Neuronal stem cell (in vitro differentiated cells): ENCODE results near the gene TBC1D25.

ENCODE experiments used
- DNase-seq: peaks from one replicate; pipeline ENCODE4 v3.0.0-alpha.2; 2013; ENCODE audit warnings: low spot score
- H2AFZ ChIP-seq: one replicate; pipeline ENCODE4 v1.6.1; 2013; ENCODE audit warnings: mild to moderate bottlenecking, low read length, inconsistent platforms
- H2AK5ac ChIP-seq: 2 replicates; pipeline ENCODE4 v1.6.1; 2013; ENCODE audit warnings: low read depth, mild to moderate bottlenecking, inconsistent platforms, low read length, moderate library complexity, mixed read lengths
- H2BK120ac ChIP-seq: 2 replicates; pipeline ENCODE4 v1.6.1; 2013; ENCODE audit warnings: low read depth, mild to moderate bottlenecking, inconsistent platforms, low read length, moderate library complexity, mixed read lengths
- H2BK12ac ChIP-seq: one replicate; pipeline ENCODE4 v1.6.1; 2013; ENCODE audit warnings: low read length, inconsistent platforms
- H2BK15ac ChIP-seq: 2 replicates; pipeline ENCODE4 v1.6.1; 2013; ENCODE audit warnings: mild to moderate bottlenecking, low read length, inconsistent platforms, mixed read lengths
- H2BK5ac ChIP-seq: one replicate; pipeline ENCODE4 v1.6.1; 2013; ENCODE audit warnings: inconsistent platforms, mild to moderate bottlenecking, low read length, moderate library complexity
- H3K14ac ChIP-seq: one replicate; pipeline ENCODE4 v1.6.1; 2013; ENCODE audit warnings: low read length, inconsistent platforms
- H3K18ac ChIP-seq: 2 replicates; pipeline ENCODE4 v1.6.1; 2013; ENCODE audit warnings: low read length, inconsistent platforms
- H3K23ac ChIP-seq: 2 replicates; pipeline ENCODE4 v1.6.1; 2013; ENCODE audit warnings: low read depth, mild to moderate bottlenecking, mixed read lengths, low read length, inconsistent platforms; ENCODE audit not compliant: poor library complexity
- H3K27ac ChIP-seq: replicated peaks from 3 replicates; pipeline ENCODE4 v1.5.1; 2013; ENCODE audit warnings: low read length, inconsistent platforms
- H3K27me3 ChIP-seq, 3 experiments: 2 replicates each; pipeline ENCODE4 v1.6.1; 2013; ENCODE audit warnings: low read length in 3 of 3, mild to moderate bottlenecking in 2 of 3, inconsistent platforms in 1 of 3, low read depth in 1 of 3, mixed read lengths in 1 of 3, moderate library complexity in 1 of 3; ENCODE audit not compliant: control insufficient read depth in 3 of 3, insufficient read depth in 3 of 3
- H3K36me3 ChIP-seq, 2 donors: replicated peaks in 1 of 2; 2 replicates each; pipeline ENCODE4 v1.6.1; 2013; ENCODE audit warnings: low read length in 2 of 2; ENCODE audit not compliant: control insufficient read depth in 2 of 2, insufficient read depth in 2 of 2
- H3K4ac ChIP-seq: 2 replicates; pipeline ENCODE4 v1.6.1; 2013; ENCODE audit warnings: inconsistent platforms, mild to moderate bottlenecking, low read length, moderate library complexity
- H3K4me1 ChIP-seq, 2 donors: 1 replicate in 1 of 2; 2 replicates in 1 of 2; pipeline ENCODE4 v1.6.1; 2013; ENCODE audit warnings: low read length in 2 of 2, low read depth in 1 of 2; ENCODE audit not compliant: control insufficient read depth in 2 of 2, insufficient read depth in 1 of 2
- H3K4me2 ChIP-seq: one replicate; pipeline ENCODE4 v1.6.1; 2013; ENCODE audit warnings: mild to moderate bottlenecking, low read length, inconsistent platforms; ENCODE audit not compliant: insufficient read depth, poor library complexity, severe bottlenecking
- H3K4me3 ChIP-seq, 2 donors: 2 replicates each; pipeline ENCODE4 v1.5.1; 2013; ENCODE audit warnings: low read length in 2 of 2, mild to moderate bottlenecking in 2 of 2, inconsistent platforms in 1 of 2, moderate library complexity in 1 of 2
- H3K79me1 ChIP-seq: one replicate; pipeline ENCODE4 v1.6.1; 2013; ENCODE audit warnings: low read depth, mild to moderate bottlenecking, inconsistent platforms, low read length, moderate library complexity
- H3K9ac ChIP-seq: one replicate; pipeline ENCODE4 v1.6.1; 2013; ENCODE audit warnings: mild to moderate bottlenecking, low read depth, low read length, inconsistent platforms; ENCODE audit not compliant: poor library complexity
- H3K9me3 ChIP-seq, 2 donors: replicated peaks in 1 of 2; 2 replicates each; pipeline versions ENCODE3 to v1.6.1; 2013; ENCODE audit warnings: low read length in 2 of 2, mild to moderate bottlenecking in 2 of 2, inconsistent platforms in 1 of 2, low read depth in 1 of 2, mixed read lengths in 1 of 2, moderate library complexity in 1 of 2; ENCODE audit not compliant: control insufficient read depth in 2 of 2, insufficient read depth in 1 of 2
- H4K8ac ChIP-seq: one replicate; pipeline ENCODE4 v1.6.1; 2013; ENCODE audit warnings: low read depth, mild to moderate bottlenecking, inconsistent platforms, low read length, moderate library complexity
- H4K91ac ChIP-seq: one replicate; pipeline ENCODE4 v1.6.1; 2013; ENCODE audit warnings: low read length, low read depth, mild to moderate bottlenecking, inconsistent platforms; ENCODE audit not compliant: poor library complexity
- WGBS, 2 donors: extraction: QIAGEN DNeasy Blood & Tissue Kit; methylation state at CpG; one replicate each; pipeline ENCODE4 v1.1.7; 2013; ENCODE audit warnings: missing lambda C conversion rate in 2 of 2, mixed read lengths in 1 of 2; ENCODE audit not compliant: insufficient read length in 2 of 2, insufficient replicate concordance in 1 of 2; ENCODE audit errors: extremely low coverage in 2 of 2; 5-methylcytosine and 5-hydroxymethylcytosine counted together

Gene TBC1D25

GRCh38 chrX:48599341-48599740 is 59.8 kb downstream of the TBC1D25 start:
- WGBS, 2 donors: no CpG with 5 or more reads among the region's 20 CpGs
- Histone ChIP-seq H2BK15ac (no peak overlapping the region), H3K36me3 (peaks cover 15 to 48% of the 10 kb centered on the region in 2 donors), H2BK5ac (no peak overlapping the region), H3K9me3 (no peaks in the 10 kb centered on the region), H3K4me2 (no peak overlapping the region), H2BK120ac (no peak overlapping the region), H3K4ac (no peak overlapping the region), H3K23ac (no peak overlapping the region), H4K91ac (no peak overlapping the region), H4K8ac (no peak overlapping the region), H3K9ac (no peak overlapping the region), H3K18ac (no peak overlapping the region), H3K14ac (no peak overlapping the region), H3K79me1 (peaks cover 2% of the 10 kb centered on the region), H2AK5ac (no peak overlapping the region), H3K4me3 (no peak overlapping the region), H3K27ac (no peak overlapping the region), H3K4me1 (peaks cover 0 to 3% of the 10 kb centered on the region in 2 donors), H2BK12ac (no peak overlapping the region), H2AFZ (no peak overlapping the region), H3K27me3 (no peaks in the 10 kb centered on the region)
- DNase-seq: no peak

GRCh38 chrX:48600226-48600625 is 60.7 kb downstream of the TBC1D25 start:
- Histone ChIP-seq H2AFZ (no peak overlapping the region), H3K9ac (no peak overlapping the region), H3K79me1 (peaks cover 2% of the 10 kb centered on the region), H3K4me2 (no peak overlapping the region), H3K36me3 (peaks cover 15 to 57% of the 10 kb centered on the region in 2 donors), H2BK15ac (no peak overlapping the region), H3K4me1 (peaks cover 0 to 3% of the 10 kb centered on the region in 2 donors), H2AK5ac (no peak overlapping the region), H3K23ac (no peak overlapping the region), H4K8ac (no peak overlapping the region), H3K4me3 (no peak overlapping the region), H3K27me3 (no peaks in the 10 kb centered on the region), H2BK120ac (no peak overlapping the region), H3K14ac (no peak overlapping the region), H4K91ac (no peak overlapping the region), H3K18ac (no peak overlapping the region), H2BK12ac (no peak overlapping the region), H3K9me3 (no peaks in the 10 kb centered on the region), H3K27ac (no peak overlapping the region), H3K4ac (no peak overlapping the region), H2BK5ac (no peak overlapping the region)
- DNase-seq: no peak
- WGBS, 2 donors: no CpG with 5 or more reads among the region's 19 CpGs

GRCh38 chrX:48601741-48602394 is 62.4 kb downstream of the TBC1D25 start:
- no peak overlapping the region for H3K23ac ChIP-seq
- peaks cover 2% of the 10 kb centered on the region for H3K79me1 ChIP-seq
- H4K8ac ChIP-seq: no peak overlapping the region
- no CpG with 5 or more reads among the region's 17 CpGs for WGBS, 2 donors
- H3K4me3 ChIP-seq: no peak overlapping the region
- peaks cover 0 to 3% of the 10 kb centered on the region in 2 donors for H3K4me1 ChIP-seq
- H3K4ac ChIP-seq: no peak overlapping the region
- H3K9ac ChIP-seq: no peak overlapping the region
- H3K14ac ChIP-seq: no peak overlapping the region
- no peak for DNase-seq
- H2AK5ac ChIP-seq: no peak overlapping the region
- H2BK12ac ChIP-seq: no peak overlapping the region
- H3K4me2 ChIP-seq: no peak overlapping the region
- H4K91ac ChIP-seq: no peak overlapping the region
- peaks cover 15 to 58% of the 10 kb centered on the region in 2 donors for H3K36me3 ChIP-seq
- H2BK15ac ChIP-seq: no peak overlapping the region
- H3K9me3 ChIP-seq: no peaks in the 10 kb centered on the region
- no peak overlapping the region for H2BK5ac ChIP-seq
- H3K18ac ChIP-seq: no peak overlapping the region
- H3K27ac ChIP-seq: no peak overlapping the region
- no peaks in the 10 kb centered on the region for H3K27me3 ChIP-seq
- H2BK120ac ChIP-seq: no peak overlapping the region
- no peak overlapping the region for H2AFZ ChIP-seq

- no peak overlapping the region for H4K8ac ChIP-seq
- H3K9me3 ChIP-seq: no peaks in the 10 kb centered on the region
- H3K79me1 ChIP-seq: no peaks in the 10 kb centered on the region
- H3K36me3 ChIP-seq: peaks cover 9 to 45% of the 10 kb centered on the region in 2 donors
- no peaks in the 10 kb centered on the region for H3K27me3 ChIP-seq
- H2BK5ac ChIP-seq: no peak overlapping the region
- no peak overlapping the region for H3K27ac ChIP-seq
- no peak overlapping the region for H3K18ac ChIP-seq
- DNase-seq: no peak
- H2AFZ ChIP-seq: no peak overlapping the region
- no peak overlapping the region for H3K14ac ChIP-seq
- no peaks in the 10 kb centered on the region for H3K4me1 ChIP-seq
- no peak overlapping the region for H3K4ac ChIP-seq
- H2BK15ac ChIP-seq: no peak overlapping the region
- H4K91ac ChIP-seq: no peak overlapping the region
- H3K9ac ChIP-seq: no peak overlapping the region
- no peak overlapping the region for H2BK12ac ChIP-seq
- no peak overlapping the region for H2BK120ac ChIP-seq
- H3K4me2 ChIP-seq: no peak overlapping the region
- H3K4me3 ChIP-seq: no peak overlapping the region
- H3K23ac ChIP-seq: no peak overlapping the region
- H2AK5ac ChIP-seq: no peak overlapping the region
- no CpG with 5 or more reads among the region's 16 CpGs for WGBS, 2 donors
These were observed 65.2 kb downstream of the TBC1D25 start for GRCh38 chrX:48604701-48605100.
